ENCODE data around the gene PLA2G5. TPM values are rescaled to one million over a fixed set of nuclear protein-coding genes. Genes with fewer than 3 reads are reported as not detected.

Gene PLA2G5
- polyA plus RNA-seq, 1 donor (not counting 4 experiments of a cell fraction or from before 2014, with no cell fraction given): 0.16 TPM

- no peak overlapping the region for H3K4me3 ChIP-seq (ENCODE audit: control insufficient read depth in 2 of 3, extremely low read depth in 1 of 3, insufficient read depth in 2 of 3, low read depth in 1 of 3, low read length in 3 of 3)
- peaks cover 38% of the 10 kb centered on the region for H3K27me3 ChIP-seq (ENCODE audit: control insufficient read depth, extremely low read depth, insufficient read depth, low read length)
- no peak overlapping the region for H3K9ac ChIP-seq (ENCODE audit: control insufficient read depth, extremely low read depth, insufficient read depth, low read length)
- H3K4me1 ChIP-seq (ENCODE audit: control insufficient read depth, extremely low read depth, insufficient read depth, low read length): no peaks in the 10 kb centered on the region
- H3K36me3 ChIP-seq (ENCODE audit: control insufficient read depth in 2 of 2, extremely low read depth in 1 of 2, insufficient read depth in 2 of 2, low read length in 2 of 2): no peaks in the 10 kb centered on the region
- no peaks in the 10 kb centered on the region for H3K79me2 ChIP-seq (ENCODE audit: control insufficient read depth, insufficient read depth, low read length)
- H3K9me1 ChIP-seq (ENCODE audit: control insufficient read depth, extremely low read depth, insufficient read depth, low read length): no peaks in the 10 kb centered on the region
- TF ChIP-seq EZH2 (IDR thresholded peaks at IDR 0.05; ENCODE audit: low read length): no peak
- TF ChIP-seq CTCF (optimal IDR thresholded peaks at IDR 0.05 in 1 of 3, IDR thresholded peaks at IDR 0.05 in 1 of 3, conservative IDR thresholded peaks at IDR 0.05 in 1 of 3; ENCODE audit: extremely low read depth in 1 of 3, insufficient read depth in 2 of 3, low read length in 3 of 3): no peak
- H2AFZ ChIP-seq (ENCODE audit: control insufficient read depth, low read length): no peak overlapping the region
- H3K27ac ChIP-seq (ENCODE audit: control insufficient read depth, insufficient read depth, low read length): no peak overlapping the region
- DNase-seq (ENCODE audit: low read depth, low spot score) (no peak), FAIRE-seq (no peak)
- no peak overlapping the region for H3K4me2 ChIP-seq (ENCODE audit: control insufficient read depth, extremely low read depth, insufficient read depth, low read depth, low read length)
- H4K20me1 ChIP-seq (ENCODE audit: control insufficient read depth, extremely low read depth, insufficient read depth, low read length): no peaks in the 10 kb centered on the region
- dilution Hi-C loops (cut with MboI; ENCODE audit: extremely low pct_ligation_motif_present, low sequenced_read_pairs): no loop called here
- no peaks in the 10 kb centered on the region for H3K9me3 ChIP-seq (ENCODE audit: control insufficient read depth, low read depth, low read length)
Observed at GRCh38 chr1:20078171-20078651, 8.2 kb downstream of the PLA2G5 start.

GRCh38 chr1:20078711-20079110 is 8.7 kb downstream of the PLA2G5 start:
- Histone ChIP-seq H3K27ac (ENCODE audit: control insufficient read depth, insufficient read depth, low read length) (no peak overlapping the region), H2AFZ (ENCODE audit: control insufficient read depth, low read length) (no peak overlapping the region), H4K20me1 (ENCODE audit: control insufficient read depth, extremely low read depth, insufficient read depth, low read length) (no peaks in the 10 kb centered on the region), H3K27me3 (ENCODE audit: control insufficient read depth, extremely low read depth, insufficient read depth, low read length) (peaks cover 41% of the 10 kb centered on the region), H3K9me3 (ENCODE audit: control insufficient read depth, low read depth, low read length) (no peaks in the 10 kb centered on the region), H3K9me1 (ENCODE audit: control insufficient read depth, extremely low read depth, insufficient read depth, low read length) (no peaks in the 10 kb centered on the region), H3K79me2 (ENCODE audit: control insufficient read depth, insufficient read depth, low read length) (no peaks in the 10 kb centered on the region), H3K36me3 (ENCODE audit: control insufficient read depth in 2 of 2, extremely low read depth in 1 of 2, insufficient read depth in 2 of 2, low read length in 2 of 2) (no peaks in the 10 kb centered on the region), H3K4me3 (ENCODE audit: control insufficient read depth in 2 of 3, extremely low read depth in 1 of 3, insufficient read depth in 2 of 3, low read depth in 1 of 3, low read length in 3 of 3) (no peak overlapping the region), H3K4me2 (ENCODE audit: control insufficient read depth, extremely low read depth, insufficient read depth, low read depth, low read length) (no peak overlapping the region), H3K4me1 (ENCODE audit: control insufficient read depth, extremely low read depth, insufficient read depth, low read length) (no peaks in the 10 kb centered on the region), H3K9ac (ENCODE audit: control insufficient read depth, extremely low read depth, insufficient read depth, low read length) (no peak overlapping the region)
- no peak for FAIRE-seq
- dilution Hi-C loops (cut with MboI; ENCODE audit: extremely low pct_ligation_motif_present, low sequenced_read_pairs): no loop called here
- no peak for DNase-seq (ENCODE audit: low read depth, low spot score)
- no peak for TF ChIP-seq CTCF (optimal IDR thresholded peaks at IDR 0.05 in 1 of 3, IDR thresholded peaks at IDR 0.05 in 1 of 3, conservative IDR thresholded peaks at IDR 0.05 in 1 of 3; ENCODE audit: extremely low read depth in 1 of 3, insufficient read depth in 2 of 3, low read length in 3 of 3)
- TF ChIP-seq EZH2 (IDR thresholded peaks at IDR 0.05; ENCODE audit: low read length): no peak

Data from keratinocyte (primary cell).